Measurements from ENCODE around the gene BAZ1A.

Gene BAZ1A

GRCh38 chr14:34718750-34719304, 156.3 kb downstream of the BAZ1A start:
- DNase-seq (ENCODE audit: low read depth), result no peak

- DNase-seq (ENCODE audit: low read depth), result no peak
These were observed 159.9 kb downstream of the BAZ1A start for GRCh38 chr14:34715127-34715863.

GRCh38 chr14:34714320-34715126, 160.6 kb downstream of the BAZ1A start, which contains the start of gene CFL2:
CFL2 (minus strand) TSS chr14:34714593; CDS start chr14:34714540, 53 bp downstream.
- DNase-seq (ENCODE audit: low read depth), result peak; percentile 75

- no peak for DNase-seq (ENCODE audit: low read depth)
These were observed 161.4 kb downstream of the BAZ1A start for GRCh38 chr14:34713681-34714319.

GRCh38 chr14:34713122-34713680, 162.0 kb downstream of the BAZ1A start:
- DNase-seq (ENCODE audit: low read depth), result no peak

GRCh38 chr14:34711796-34712712, 163.1 kb downstream of the BAZ1A start:
- no peak for DNase-seq (ENCODE audit: low read depth)

- no peak for DNase-seq (ENCODE audit: low read depth)
These were observed 164.0 kb downstream of the BAZ1A start for GRCh38 chr14:34711169-34711568.

- DNase-seq (ENCODE audit: low read depth), result no peak
These were observed 164.4 kb downstream of the BAZ1A start for GRCh38 chr14:34710744-34711143.

- no peak for DNase-seq (ENCODE audit: low read depth)
These were observed 165.2 kb downstream of the BAZ1A start for GRCh38 chr14:34710006-34710405.

GRCh38 chr14:34707722-34708121, 167.4 kb downstream of the BAZ1A start:
- DNase-seq (ENCODE audit: low read depth), result no peak
